DMS 273 (cell line): ENCODE data around the gene PPP5C.
"Not testable (repeated sequence)": the region's sequence is repeated elsewhere in the genome, so short reads cannot be mapped to it uniquely, and the experiment has no call there.

Experiments
- DNase-seq: peaks from one replicate; lab custom pipeline; 2025; ENCODE audit not compliant: unreplicated experiment; lab: John Stamatoyannopoulos, UW

PPP5C gene, protein sequence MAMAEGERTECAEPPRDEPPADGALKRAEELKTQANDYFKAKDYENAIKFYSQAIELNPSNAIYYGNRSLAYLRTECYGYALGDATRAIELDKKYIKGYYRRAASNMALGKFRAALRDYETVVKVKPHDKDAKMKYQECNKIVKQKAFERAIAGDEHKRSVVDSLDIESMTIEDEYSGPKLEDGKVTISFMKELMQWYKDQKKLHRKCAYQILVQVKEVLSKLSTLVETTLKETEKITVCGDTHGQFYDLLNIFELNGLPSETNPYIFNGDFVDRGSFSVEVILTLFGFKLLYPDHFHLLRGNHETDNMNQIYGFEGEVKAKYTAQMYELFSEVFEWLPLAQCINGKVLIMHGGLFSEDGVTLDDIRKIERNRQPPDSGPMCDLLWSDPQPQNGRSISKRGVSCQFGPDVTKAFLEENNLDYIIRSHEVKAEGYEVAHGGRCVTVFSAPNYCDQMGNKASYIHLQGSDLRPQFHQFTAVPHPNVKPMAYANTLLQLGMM

DNA sequence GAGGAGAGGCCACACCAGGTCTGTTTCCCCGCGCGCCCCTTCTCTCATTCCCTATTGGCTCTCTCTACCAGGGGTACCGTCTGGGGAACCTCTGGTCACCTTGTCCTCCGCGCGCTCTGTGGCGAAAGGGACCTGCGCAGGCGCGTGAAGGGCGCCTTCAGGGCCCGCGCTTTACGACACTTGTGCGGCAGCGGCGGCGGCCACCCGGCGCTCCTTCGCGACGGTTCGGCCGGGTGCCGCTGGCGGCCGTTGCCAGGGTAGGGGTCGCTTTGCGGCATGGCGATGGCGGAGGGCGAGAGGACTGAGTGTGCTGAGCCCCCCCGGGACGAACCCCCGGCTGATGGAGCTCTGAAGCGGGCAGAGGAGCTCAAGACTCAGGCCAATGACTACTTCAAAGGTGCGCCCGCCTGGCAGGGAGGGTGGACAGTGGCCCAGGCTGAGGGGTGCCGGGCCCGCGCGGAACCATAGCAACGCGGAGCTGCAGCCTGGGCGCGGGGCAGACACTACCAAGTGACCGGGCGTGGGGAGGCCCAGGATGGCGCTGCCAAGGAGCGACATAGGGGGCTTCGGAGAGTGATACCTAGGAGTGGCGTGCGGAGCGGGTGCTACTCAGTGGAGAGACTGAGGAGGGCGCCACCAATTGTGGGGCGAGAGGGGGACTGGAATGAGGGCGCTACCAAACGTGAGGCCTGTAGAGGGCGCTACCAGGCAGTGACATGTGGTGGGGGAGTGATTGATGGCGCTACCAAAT, at the start of gene PPP5C:
Gene PPP5C (plus strand): TSS at position 267 of the 751 bp plus-strand sequence. CDS start 10 bp downstream, at position 277.
- peak; percentile 98 for DNase-seq

DNA sequence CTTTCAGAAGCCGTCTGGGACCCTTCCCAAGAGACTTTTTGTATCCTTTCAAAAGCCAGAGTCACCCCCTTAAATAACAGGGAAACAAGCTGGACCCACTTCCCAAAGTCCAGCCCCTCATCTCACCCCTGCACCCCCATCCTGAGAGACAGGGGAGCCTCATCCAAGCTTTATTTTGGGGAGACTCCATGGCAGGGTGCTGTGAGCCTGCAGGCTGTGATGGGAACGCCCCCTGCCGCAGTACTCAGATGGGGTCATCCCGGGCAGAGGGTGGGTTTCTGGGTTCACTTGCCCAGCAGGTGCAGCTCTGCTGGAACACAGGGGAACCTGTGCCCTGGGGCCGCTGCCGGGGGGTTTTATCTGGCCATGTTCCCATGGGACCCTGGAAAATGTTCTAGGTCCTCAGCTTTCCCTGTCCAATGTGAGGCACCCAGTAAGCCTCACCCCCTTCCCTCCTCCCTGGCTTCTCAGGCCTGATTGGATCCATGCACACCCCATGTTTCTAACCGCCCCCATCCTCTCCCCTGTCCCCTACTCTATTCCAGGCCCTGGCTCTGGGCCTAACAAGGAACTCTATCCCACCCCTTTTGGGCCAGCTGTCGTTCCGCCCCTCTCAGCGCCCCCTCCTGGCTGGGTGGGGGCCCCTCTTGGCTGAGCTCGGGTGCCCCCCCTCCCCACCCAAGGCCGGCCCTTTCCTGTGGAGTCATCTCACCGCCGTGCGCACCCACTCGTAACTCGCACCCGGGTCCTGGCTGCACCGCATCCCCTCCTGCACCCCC, 49.0 kb upstream of the PPP5C start:
- peak; percentile 67 for DNase-seq

DNA sequence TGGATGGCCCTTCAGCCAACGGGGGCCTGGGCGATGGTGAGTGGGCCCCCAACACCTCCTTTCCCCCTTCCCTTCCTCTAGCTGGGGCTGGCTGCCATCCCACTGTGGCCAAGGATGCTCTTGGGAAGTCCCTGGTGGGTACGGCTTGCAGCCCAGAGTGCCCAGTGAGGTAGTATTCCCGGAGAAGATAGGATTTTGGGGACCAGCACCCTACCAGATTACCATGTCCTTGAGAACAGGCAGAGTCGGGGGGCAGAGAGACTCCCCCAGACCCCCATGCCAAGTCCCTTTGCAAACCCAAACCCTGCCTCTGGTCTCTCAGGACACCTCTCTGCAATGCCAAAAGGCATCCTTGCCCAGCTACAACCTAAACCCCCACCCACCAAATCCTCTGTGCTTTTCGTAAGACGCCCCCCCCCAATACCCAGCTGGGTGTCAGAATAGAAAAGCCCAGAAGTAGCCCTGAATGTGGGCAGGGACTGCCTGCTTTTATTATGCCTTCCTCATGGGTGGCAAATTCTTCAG, 48.3 kb upstream of the PPP5C start:
- DNase-seq: peak; percentile 56

DNA sequence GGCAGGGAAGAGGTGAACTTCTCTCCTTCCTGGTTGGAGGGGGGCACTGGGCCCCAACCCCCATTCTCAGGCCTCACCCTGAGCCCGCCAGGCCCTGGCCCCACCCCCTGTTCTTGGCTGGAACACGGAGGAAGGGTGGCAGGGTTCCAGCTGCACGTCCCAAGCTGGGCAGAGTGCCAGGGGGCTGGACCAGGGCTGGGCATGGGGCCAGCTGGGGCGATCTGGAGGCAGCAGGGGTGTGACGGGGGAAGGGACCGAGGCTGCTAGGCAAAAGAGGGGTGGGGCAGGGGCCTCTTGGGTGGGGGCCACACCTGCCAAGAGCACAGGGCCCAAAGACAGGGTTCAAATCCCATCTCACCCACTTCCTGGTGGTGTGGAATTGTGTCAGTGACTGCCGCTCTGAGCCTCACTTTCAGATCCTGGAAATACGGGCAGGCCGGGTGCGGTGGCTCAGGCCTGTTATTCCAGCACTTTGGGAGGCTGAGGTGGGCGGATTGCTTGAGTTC, 47.8 kb upstream of the PPP5C start:
- peak; percentile 98 for DNase-seq

DNA sequence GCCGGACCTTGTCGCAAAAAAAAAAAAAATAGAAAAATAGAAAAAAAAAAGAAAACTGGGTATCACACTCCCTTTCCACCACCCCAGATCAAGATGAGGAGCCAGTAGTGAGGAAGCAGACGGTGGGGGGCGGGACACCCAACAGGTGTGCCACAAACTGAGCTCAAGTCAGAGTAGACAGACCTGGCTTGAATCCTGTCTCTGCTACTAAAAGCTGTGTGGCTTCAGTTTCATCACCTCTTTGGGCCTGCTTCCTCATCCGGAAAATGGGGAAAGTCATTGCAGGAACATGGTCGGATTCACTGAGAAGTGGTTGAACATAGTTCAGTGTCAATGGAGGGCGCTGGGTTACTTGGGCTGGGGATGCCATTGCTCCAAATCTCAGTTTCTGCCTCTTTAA, 47.2 kb upstream of the PPP5C start:
- DNase-seq: no peak

DNA sequence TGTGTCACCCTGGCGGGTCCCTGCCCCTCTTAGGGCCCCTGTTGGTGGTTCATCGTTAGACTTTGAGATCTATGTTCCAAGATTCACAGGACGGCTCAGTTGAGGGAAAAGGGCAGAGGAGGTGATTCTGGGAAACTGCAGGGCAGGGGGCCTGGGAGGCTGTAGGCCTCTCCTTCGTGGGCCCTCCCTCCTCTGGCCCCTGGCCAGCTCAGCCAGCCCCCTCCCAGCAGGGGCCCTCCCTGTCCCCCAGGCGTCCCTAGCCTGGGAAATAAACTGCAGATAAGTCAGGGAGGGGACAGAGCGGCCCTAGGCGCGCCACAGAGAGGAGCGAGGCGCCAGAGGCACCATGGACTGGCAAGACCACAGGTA, 43.6 kb upstream of the PPP5C start:
- no peak for DNase-seq

DNA sequence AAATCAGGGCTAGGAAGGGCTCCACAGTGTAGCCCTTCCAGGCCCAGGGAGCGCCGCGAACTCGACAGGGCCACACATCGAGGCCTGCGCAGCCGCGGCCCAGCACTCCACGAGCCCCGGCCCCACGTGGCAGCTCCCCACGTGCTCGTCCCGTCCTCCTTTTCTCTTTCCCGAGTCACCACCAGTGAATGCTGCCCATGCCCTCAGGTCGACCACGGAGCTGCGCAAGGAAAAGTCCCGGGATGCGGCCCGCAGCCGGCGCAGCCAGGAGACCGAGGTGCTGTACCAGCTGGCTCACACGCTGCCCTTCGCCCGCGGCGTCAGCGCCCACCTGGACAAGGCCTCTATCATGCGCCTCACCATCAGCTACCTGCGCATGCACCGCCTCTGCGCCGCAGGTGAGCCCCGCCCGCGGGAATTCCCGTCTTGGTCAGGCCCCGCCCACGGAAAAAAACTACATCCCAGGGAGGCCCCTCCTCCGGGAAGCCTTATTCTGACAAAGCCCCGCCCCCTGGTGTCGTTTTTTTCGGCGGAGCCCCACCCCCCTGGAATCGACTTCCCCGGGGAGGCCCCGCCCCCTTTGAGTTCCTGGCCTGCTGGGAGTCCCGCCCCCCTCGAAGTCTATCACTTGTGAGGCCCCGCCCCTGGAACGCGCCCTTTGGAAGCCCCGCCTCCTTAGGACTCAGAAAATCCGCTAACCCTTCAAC, 43.0 kb upstream of the PPP5C start:
- peak; percentile 25 for DNase-seq

DNA sequence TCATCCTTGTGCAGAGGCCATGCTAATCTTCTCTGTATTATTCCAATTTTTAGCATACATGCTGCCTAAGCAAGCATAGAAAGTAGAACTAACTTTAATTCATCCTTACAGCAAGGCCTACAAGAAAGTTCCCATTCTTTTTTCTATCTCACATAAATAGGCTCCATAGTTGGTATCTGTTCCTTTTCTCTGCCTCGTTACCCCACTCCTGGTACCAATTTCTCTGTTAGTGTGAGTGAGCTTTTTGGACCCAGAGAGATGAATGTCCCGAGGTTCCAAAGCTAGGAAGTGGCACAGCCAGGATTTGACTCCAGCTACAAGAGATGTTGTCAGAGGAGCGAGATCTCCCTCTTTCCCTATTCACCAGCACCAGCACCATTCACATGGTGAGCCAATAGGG, 40.4 kb upstream of the PPP5C start:
- no peak for DNase-seq

DNA sequence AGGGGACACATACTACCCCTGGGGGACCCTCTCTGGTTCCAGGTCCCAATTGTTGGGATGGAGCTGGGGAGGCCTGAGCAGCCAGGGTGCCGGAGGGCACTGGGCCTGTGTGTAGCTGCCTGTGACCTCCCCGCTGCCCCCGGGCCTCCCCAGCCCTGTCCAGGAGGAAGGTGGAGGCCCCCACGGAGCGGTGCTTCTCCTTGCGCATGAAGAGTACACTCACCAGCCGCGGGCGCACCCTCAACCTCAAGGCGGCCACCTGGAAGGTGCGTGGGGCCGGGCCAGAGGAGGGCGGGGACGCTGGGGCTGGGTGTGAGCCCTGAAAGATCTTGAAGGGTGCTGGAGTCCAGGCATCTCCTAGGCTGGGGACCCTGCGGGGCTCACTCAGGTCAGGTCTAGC, 38.4 kb upstream of the PPP5C start:
- no peak for DNase-seq

DNA sequence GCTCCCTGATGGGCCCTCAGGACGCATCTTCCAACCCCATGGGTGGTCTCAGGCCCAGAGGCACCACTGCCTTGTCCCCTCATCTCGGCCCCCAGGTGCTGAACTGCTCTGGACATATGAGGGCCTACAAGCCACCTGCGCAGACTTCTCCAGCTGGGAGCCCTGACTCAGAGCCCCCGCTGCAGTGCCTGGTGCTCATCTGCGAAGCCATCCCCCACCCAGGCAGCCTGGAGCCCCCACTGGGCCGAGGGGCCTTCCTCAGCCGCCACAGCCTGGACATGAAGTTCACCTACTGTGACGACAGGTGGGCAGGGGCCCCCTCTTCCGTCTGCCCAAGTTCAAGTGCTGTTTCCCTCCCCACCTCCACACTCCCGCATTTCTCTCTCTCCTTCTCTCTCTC, 37.8 kb upstream of the PPP5C start:
- no peak for DNase-seq

DNA sequence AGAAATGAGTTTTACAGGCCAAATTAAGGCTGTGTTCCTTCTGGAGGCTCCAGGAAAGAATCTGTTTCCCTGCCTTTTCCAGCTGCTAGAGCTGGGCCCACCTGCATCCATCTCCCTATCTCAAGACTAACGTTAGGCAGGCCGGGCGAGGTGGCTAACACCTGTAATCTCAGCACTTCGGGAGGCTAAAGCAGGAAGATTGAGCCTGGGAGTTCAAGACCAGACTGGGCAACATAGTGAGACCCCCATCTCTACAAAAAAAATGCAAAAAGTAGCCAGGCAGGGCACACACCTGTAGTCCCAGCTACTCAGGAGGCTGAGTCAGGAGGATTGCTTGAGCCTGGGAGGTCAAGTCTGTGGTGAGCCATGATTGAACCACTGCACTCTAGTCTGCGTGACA, 35.4 kb upstream of the PPP5C start:
- no peak for DNase-seq

DNA sequence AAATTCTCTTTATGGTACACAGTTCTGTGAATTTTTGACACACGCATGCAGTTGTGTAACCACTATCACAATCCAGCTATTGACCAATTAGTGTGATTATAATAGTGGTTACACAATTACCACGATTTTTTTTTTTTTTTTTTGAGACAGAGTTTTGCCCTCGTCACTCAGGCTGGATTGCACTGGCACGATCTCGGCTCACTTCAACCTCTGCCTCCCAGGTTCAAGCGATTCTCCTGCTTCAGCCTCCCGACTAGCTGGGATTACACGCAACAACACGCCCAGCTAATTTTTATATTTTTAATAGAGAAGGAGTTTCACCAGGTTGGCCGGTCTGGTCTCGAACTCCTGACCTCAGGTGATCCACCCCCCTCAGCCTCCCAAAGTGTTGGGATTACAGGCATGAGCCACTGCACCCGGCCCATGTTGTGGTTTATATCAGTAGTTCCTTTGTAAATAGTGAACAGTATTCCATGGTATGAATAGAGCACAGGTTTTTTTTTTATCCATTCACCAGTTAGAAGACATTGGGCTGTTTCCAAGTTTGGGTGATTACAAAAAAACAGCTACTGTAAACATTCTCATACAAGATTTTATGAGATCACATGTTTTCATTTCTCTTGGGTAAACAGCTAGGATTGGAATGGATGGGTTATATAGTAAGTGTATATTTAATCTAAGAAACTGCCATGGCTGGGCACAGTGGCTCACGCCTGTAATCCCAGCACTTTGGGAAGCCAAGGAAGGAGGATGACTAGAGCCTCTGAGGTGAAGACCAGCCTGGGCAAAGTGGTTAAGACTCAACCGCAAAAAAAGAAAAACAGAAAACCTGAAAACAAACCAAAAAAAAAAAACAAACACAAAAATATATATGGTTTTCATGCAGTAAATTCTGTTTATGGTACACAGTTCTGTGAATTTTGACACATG, 33.1 kb upstream of the PPP5C start:
- not testable (repeated sequence) for DNase-seq

DNA sequence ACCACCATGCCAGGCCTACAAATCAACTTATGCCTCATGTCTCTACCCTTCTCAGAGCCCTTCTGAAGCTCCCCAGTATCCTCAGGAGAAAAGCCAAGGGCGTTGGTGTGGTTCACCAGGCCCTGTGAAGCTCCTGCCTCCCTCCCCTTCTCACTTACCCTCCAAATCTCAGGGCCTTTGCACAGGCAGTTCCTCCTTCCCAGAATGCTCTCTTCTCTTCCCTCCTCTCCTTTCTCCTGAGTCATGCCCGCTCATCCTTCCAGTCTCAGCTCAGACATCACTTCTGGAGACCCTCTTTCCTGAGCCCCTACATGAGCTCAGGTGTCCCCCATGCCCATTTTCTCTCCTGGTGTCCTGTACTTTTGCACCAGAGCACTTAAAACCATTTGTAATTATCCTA, 29.5 kb upstream of the PPP5C start:
- no peak for DNase-seq

DNA sequence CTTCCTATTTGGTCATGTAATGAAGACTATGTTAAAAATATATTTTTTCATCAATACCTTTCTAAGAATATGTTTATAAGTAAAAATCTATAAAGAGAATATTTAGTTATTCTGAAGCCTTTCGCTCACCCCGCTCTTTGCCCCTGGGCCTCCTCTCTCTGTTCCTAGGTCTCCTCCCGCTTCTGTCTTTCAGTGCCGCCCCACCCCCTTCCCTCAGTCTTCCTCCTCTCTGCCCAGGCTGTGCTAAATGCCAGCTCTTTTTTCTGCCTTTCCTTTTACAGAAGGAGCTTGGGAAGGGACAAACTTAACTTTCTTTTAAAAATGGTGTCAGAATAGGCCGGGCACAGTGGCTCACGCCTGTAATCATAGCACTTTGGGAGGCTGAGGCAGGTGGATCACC, 27.3 kb upstream of the PPP5C start:
- DNase-seq: no peak

DNA sequence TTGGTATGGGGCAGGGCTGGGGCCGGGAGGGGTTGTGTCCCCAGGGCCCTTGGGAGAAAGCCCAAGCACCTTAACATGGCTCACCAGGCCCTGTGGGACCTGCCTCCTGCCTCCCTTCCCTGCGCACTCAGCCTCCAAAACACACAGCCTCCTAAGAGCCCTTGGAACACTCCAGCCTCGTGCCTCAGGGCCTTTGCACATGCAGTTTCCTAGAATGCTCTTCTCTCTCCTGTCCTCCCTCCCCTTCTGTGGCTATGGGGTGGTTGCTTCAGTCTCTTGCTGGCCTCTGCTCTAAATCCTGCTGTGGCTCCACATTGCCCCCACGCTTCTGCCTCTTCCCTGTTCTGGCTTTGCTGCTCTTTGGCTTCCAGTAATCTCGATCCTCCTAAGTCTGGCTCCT, 26.3 kb upstream of the PPP5C start:
- DNase-seq: no peak

DNA sequence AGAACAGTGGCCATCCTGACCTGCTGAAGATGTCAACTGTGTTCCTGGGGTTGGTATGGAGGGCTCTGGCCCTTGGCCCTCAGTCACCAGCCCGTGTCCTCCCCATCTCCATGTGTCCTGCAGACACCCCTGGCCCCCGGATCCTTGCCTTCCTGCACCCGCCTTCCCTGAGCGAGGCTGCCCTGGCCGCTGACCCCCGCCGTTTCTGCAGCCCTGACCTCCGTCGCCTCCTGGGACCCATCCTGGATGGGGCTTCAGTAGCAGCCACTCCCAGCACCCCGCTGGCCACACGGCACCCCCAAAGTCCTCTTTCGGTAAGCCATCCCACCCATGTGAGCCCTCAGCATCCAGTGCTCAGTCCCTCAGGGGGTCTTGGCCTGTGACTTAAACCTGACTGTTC, 25.2 kb upstream of the PPP5C start:
- DNase-seq: no peak

DNA sequence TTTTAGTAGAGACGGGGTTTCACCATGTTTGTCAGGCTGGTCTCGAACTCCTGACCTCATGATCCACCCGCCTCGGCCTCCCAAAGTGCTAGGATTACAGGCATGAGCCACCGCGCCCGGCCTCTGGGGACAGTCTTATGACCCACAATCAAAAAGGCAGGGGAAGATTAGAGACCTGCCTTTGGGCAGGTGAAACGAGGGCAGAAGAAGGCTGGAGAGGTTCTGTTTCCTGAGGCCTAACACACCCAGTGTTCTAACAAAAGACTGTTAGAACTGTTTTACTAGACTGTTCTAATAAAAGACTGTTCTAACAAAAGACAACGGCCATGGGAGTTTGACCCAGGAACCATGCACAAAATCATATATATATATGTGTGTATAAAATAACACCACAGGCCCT, 23.7 kb upstream of the PPP5C start:
- DNase-seq: not testable (repeated sequence)

DNA sequence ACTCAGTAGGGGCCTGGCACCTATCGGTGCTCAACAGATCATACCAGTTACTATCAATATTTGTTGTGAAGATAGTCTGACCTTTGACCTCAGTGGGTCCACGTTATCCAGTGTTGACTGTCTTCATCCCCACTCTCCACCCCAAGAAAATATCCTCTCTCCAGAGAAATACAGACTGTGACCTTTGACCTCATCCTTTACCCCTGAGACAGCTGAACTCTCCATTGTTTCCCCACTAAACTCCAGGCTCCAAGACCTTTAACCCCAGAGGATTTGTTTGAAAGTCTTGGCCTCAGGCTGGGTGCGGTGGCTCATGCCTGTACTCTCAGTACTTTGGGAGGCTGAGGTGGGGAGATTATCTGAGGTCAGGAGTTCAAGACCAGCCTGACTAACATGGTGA, 22.6 kb upstream of the PPP5C start:
- no peak for DNase-seq

DNA sequence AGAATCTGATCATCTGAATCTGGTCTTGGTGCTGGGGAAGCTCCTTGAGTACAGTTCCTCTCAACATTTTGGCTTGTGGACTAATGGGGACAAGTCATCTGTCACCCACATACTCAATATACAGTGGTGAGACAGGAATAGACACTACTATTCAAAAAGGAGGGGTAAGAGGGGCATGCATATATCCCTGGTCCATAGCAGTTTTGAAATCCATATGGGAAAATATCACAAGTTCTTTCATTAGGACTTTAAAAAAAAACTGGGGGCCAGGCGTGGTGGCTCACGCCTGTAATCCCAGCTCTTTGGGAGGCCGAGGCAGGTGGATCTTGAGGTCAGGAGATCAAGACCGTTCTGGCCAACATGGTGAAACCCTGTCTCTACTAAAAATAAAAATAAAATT, 20.3 kb upstream of the PPP5C start:
- no peak for DNase-seq
